Astrocyte of the spinal cord (primary cell): ENCODE data around the gene F9.
A peak's percentile ranks its signal among the peaks of the same experiment; 100 is the strongest.

ENCODE experiments used
- DNase-seq: peaks from one replicate; pipeline ENCODE4 v3.0.0; 2011; ENCODE audit warnings: low read depth, low spot score
- H3K4me3 ChIP-seq: 2 replicates; pipeline ENCODE4 v1.5.1; 2011; ENCODE audit warnings: low read depth, mild to moderate bottlenecking, low read length, moderate library complexity
- in situ Hi-C: cut with HindIII; loops from 2 replicates; pipeline ENCODE4 v1.10.0; 2017; ENCODE audit warnings: low sequenced_read_pairs
- TF ChIP-seq, protein P1 (sequence below): IDR thresholded peaks from 2 replicates; pipeline ENCODE4 v1.5.1; 2012; ENCODE audit warnings: low read depth, mild to moderate bottlenecking, low read length, inconsistent platforms

Gene F9

DNA sequence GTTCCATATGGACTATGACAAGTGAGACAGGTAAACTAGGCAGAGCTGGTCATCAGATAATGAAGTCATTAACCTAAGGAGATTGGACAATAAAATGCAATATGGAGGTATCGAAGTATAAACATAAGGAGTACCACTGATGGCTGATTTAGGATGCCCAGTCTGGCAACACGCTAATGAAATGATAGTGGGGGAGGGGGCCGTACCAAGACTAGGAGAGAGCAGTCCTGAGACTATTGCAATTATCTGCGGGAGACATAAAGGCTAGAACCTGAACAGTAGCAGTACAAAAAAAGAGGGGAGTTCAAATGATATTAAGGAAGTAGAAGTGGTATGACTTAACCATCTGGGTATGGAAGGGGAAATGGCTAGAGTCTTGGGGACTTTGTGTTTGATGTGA, 2.3 kb downstream of the F9 start:
- H3K4me3 ChIP-seq: no peak overlapping the region
- TF ChIP-seq, protein P1, sequence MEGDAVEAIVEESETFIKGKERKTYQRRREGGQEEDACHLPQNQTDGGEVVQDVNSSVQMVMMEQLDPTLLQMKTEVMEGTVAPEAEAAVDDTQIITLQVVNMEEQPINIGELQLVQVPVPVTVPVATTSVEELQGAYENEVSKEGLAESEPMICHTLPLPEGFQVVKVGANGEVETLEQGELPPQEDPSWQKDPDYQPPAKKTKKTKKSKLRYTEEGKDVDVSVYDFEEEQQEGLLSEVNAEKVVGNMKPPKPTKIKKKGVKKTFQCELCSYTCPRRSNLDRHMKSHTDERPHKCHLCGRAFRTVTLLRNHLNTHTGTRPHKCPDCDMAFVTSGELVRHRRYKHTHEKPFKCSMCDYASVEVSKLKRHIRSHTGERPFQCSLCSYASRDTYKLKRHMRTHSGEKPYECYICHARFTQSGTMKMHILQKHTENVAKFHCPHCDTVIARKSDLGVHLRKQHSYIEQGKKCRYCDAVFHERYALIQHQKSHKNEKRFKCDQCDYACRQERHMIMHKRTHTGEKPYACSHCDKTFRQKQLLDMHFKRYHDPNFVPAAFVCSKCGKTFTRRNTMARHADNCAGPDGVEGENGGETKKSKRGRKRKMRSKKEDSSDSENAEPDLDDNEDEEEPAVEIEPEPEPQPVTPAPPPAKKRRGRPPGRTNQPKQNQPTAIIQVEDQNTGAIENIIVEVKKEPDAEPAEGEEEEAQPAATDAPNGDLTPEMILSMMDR: no peak
- in situ Hi-C loops: no loop called here
- no peak for DNase-seq

GRCh38 chrX:139533444-139533843, 2.9 kb downstream of the F9 start:
- TF ChIP-seq, protein P1: no peak
- H3K4me3 ChIP-seq: no peak overlapping the region
- in situ Hi-C loops: no loop called here
- no peak for DNase-seq

DNA sequence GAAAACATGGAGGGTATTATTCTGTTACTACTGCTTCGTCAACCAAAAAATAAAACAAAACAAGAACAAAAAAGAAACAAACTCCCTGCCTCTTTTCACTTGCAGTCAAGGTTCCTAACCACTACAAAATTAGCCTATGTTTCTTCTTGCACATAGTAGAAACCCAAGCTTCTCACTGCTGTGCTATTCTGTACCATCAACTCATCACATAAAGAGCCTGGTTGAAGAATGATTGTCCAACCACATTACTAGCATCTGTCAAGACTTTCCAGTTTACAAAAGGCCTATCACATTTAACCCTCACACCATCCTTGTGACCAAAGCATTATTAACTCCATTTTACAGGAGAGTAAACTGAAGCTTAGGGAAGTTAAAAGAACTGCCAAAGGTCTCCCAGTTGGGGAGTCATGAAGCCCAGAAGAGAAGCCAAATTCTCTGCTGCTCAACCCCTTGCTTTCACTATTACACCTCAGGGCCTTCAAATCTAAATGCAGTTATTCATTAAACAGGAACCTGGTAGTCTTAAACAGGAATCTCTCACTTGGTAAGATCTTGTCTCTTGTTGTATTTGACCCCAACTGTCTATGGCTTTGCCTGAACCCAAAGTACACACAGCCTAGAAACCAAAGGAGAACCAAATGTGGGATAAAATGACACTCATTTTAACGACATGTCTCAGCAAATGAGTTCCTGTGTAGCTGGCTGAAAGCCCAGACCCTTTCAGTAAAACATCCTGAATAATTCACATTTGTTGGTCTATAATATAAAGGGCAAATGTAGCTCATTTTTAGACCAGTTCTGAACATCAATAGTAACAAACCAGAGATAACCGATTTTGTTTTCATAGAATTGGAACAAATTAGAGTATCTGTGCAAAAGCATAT, 8.6 kb downstream of the F9 start:
- in situ Hi-C loops: no loop called here
- H3K4me3 ChIP-seq: no peak overlapping the region
- TF ChIP-seq, protein P1: no peak
- peak; percentile 0 for DNase-seq

DNA sequence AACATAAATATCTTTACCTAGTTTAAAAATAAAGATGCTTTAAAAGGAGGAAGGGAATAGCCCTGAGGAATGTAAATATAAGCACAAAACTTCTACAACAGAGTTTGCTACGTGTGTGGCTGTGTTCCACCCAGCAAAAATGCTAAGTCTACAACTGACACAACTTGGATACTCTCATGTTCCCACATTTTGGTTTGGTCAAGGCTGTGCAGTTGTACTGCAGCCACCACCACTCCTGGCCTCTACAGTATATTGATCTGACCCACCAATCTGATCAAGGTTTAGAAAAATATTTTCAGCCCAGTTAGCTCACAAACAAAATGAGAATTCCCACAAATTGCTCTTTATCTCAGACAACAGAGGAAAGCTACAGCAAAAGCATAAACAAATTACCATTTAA, 12.1 kb downstream of the F9 start:
- H3K4me3 ChIP-seq: no peak overlapping the region
- TF ChIP-seq, protein P1: no peak
- in situ Hi-C loops: no loop called here
- no peak for DNase-seq

DNA sequence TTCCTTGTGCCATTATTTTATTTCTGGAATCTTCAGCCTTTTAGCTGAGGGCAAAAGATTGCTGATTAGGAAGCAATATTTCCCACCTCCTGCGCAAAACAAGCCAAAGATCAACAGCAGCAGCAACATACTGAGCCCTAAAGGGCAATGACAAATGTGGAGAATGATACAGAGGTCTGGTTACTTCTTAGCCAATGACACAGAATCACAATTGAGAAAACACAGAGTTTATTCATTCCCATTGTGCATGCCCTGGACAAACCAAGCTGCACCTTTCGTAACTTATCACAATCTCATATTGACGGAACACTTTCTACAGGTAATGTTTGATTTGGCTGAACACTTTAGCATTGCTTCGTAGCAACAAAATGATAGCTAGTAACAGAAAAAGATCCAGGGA, 13.4 kb downstream of the F9 start:
- no peak overlapping the region for H3K4me3 ChIP-seq
- TF ChIP-seq, protein P1: no peak
- in situ Hi-C loops: no loop called here
- no peak for DNase-seq

GRCh38 chrX:139544591-139544990, 14.1 kb downstream of the F9 start:
- TF ChIP-seq, protein P1: no peak
- in situ Hi-C loops: no loop called here
- DNase-seq: no peak
- H3K4me3 ChIP-seq: no peak overlapping the region
